HUES64 (cell line): ENCODE data around the gene TRAP1.

Experiments
- H3K27ac ChIP-seq: 2 replicates; pipeline ENCODE4 v1.7.0; 2013; ENCODE audit warnings: low read depth, low read length, inconsistent platforms
- H3K27me3 ChIP-seq: 2 replicates; pipeline ENCODE4 v1.6.1; 2013; ENCODE audit warnings: mild to moderate bottlenecking, low read length; ENCODE audit not compliant: insufficient read depth
- H3K36me3 ChIP-seq: 2 replicates; pipeline ENCODE4 v1.6.1; 2013; ENCODE audit warnings: mild to moderate bottlenecking, low read length; ENCODE audit not compliant: insufficient read depth
- H3K4me1 ChIP-seq: 2 replicates; pipeline ENCODE4 v1.6.1; 2013; ENCODE audit warnings: mild to moderate bottlenecking, low read length, moderate library complexity; ENCODE audit not compliant: insufficient read depth
- H3K4me3 ChIP-seq: 2 replicates; pipeline ENCODE4 v1.5.1; 2013; ENCODE audit warnings: mild to moderate bottlenecking, low read length, moderate library complexity
- H3K9ac ChIP-seq: 2 replicates; pipeline ENCODE4 v1.6.1; 2013; ENCODE audit warnings: mild to moderate bottlenecking, low read depth, low read length
- H3K9me3 ChIP-seq: 2 replicates; pipeline ENCODE4 v1.6.1; 2013; ENCODE audit warnings: low read depth, low read length; ENCODE audit not compliant: insufficient read depth
- WGBS: fragments of 150-250, 120-280 bp; methylation state at CpG from one replicate; pipeline ENCODE4 v1.1.7; 2013; ENCODE audit warnings: missing lambda C conversion rate; 5-methylcytosine and 5-hydroxymethylcytosine counted together

Gene TRAP1

GRCh38 chr16:3706253-3707012 is 10.9 kb downstream of the TRAP1 start:
- Histone ChIP-seq H3K36me3 (peaks cover 13% of the 10 kb centered on the region), H3K9me3 (no peaks in the 10 kb centered on the region), H3K4me1 (no peaks in the 10 kb centered on the region), H3K9ac (no peak overlapping the region), H3K27ac (no peak overlapping the region), H3K27me3 (no peaks in the 10 kb centered on the region), H3K4me3 (no peak overlapping the region)
- WGBS = 93% methylated on average over 8 of the region's 10 CpGs

GRCh38 chr16:3702082-3702481 is 15.2 kb downstream of the TRAP1 start:
- Histone ChIP-seq H3K27me3 (no peaks in the 10 kb centered on the region), H3K27ac (no peak overlapping the region), H3K9ac (no peak overlapping the region), H3K9me3 (no peaks in the 10 kb centered on the region), H3K4me3 (no peak overlapping the region), H3K4me1 (no peaks in the 10 kb centered on the region), H3K36me3 (peaks cover 6% of the 10 kb centered on the region; the same call in 1 of the 2 replicates)
- 94% methylated on average over 7 of the region's 7 CpGs for WGBS

GRCh38 chr16:3701531-3701930 is 15.8 kb downstream of the TRAP1 start:
- 98% methylated on average over 4 of the region's 4 CpGs for WGBS
- peaks cover 3% of the 10 kb centered on the region; the same call in 1 of the 2 replicates for H3K36me3 ChIP-seq
- H3K4me1 ChIP-seq = no peaks in the 10 kb centered on the region

GRCh38 chr16:3698941-3699340 is 18.4 kb downstream of the TRAP1 start:
- Histone ChIP-seq H3K9ac (no peak overlapping the region), H3K27me3 (no peaks in the 10 kb centered on the region), H3K4me1 (no peaks in the 10 kb centered on the region), H3K27ac (no peak overlapping the region), H3K9me3 (no peaks in the 10 kb centered on the region), H3K36me3 (peaks cover 8% of the 10 kb centered on the region; the same call in 1 of the 2 replicates), H3K4me3 (no peak overlapping the region)
- WGBS = 97% methylated on average over 4 of the region's 4 CpGs

More at GRCh38 chr16:3701531-3701930, 15.8 kb downstream of the TRAP1 start:
- H3K9ac ChIP-seq = no peak overlapping the region
- no peaks in the 10 kb centered on the region for H3K27me3 ChIP-seq
- no peak overlapping the region for H3K4me3 ChIP-seq
- no peak overlapping the region for H3K27ac ChIP-seq
- H3K9me3 ChIP-seq = no peaks in the 10 kb centered on the region

GRCh38 chr16:3696425-3697218 is 20.7 kb downstream of the TRAP1 start:
- H3K27ac ChIP-seq = no peak overlapping the region
- H3K36me3 ChIP-seq = peaks cover 9% of the 10 kb centered on the region; the same call in 1 of the 2 replicates
- no peak overlapping the region for H3K4me3 ChIP-seq
- H3K9me3 ChIP-seq = no peaks in the 10 kb centered on the region
- 93% methylated on average over 13 of the region's 13 CpGs for whole genome bisulfite sequencing
- no peaks in the 10 kb centered on the region for H3K27me3 ChIP-seq
- H3K4me1 ChIP-seq = no peaks in the 10 kb centered on the region
- no peak overlapping the region for H3K9ac ChIP-seq

GRCh38 chr16:3695610-3696369 is 21.5 kb downstream of the TRAP1 start:
- Histone ChIP-seq H3K27ac (no peak overlapping the region), H3K9me3 (no peaks in the 10 kb centered on the region), H3K4me3 (no peak overlapping the region), H3K27me3 (no peaks in the 10 kb centered on the region), H3K9ac (no peak overlapping the region), H3K36me3 (peaks cover 8% of the 10 kb centered on the region; the same call in 1 of the 2 replicates), H3K4me1 (no peaks in the 10 kb centered on the region)
- WGBS = 90% methylated on average over 19 of the region's 19 CpGs

- Histone ChIP-seq H3K27me3 (no peaks in the 10 kb centered on the region), H3K9ac (no peak overlapping the region), H3K4me1 (no peaks in the 10 kb centered on the region), H3K36me3 (peaks cover 16% of the 10 kb centered on the region), H3K4me3 (no peak overlapping the region), H3K27ac (no peak overlapping the region), H3K9me3 (no peaks in the 10 kb centered on the region)
- 95% methylated on average over 9 of the region's 9 CpGs for WGBS
These were observed 23.3 kb downstream of the TRAP1 start for GRCh38 chr16:3694051-3694450.

GRCh38 chr16:3691761-3692160 is 25.6 kb downstream of the TRAP1 start:
- Histone ChIP-seq H3K27me3 (no peaks in the 10 kb centered on the region), H3K9ac (no peak overlapping the region), H3K4me1 (no peaks in the 10 kb centered on the region), H3K9me3 (no peaks in the 10 kb centered on the region), H3K27ac (no peak overlapping the region), H3K36me3 (peaks cover 39% of the 10 kb centered on the region), H3K4me3 (no peak overlapping the region)
- WGBS = 94% methylated on average over 12 of the region's 12 CpGs

GRCh38 chr16:3690980-3691720 is 26.2 kb downstream of the TRAP1 start:
- peaks cover 45% of the 10 kb centered on the region for H3K36me3 ChIP-seq
- H3K9me3 ChIP-seq = no peaks in the 10 kb centered on the region
- H3K4me3 ChIP-seq = no peak overlapping the region
- H3K9ac ChIP-seq = no peak overlapping the region
- no peaks in the 10 kb centered on the region for H3K4me1 ChIP-seq
- H3K27ac ChIP-seq = no peak overlapping the region
- no peaks in the 10 kb centered on the region for H3K27me3 ChIP-seq
- WGBS = 91% methylated on average over 19 of the region's 19 CpGs

GRCh38 chr16:3690470-3690928 is 26.8 kb downstream of the TRAP1 start:
- Histone ChIP-seq H3K27ac (no peak overlapping the region), H3K9ac (no peak overlapping the region), H3K4me3 (no peak overlapping the region), H3K27me3 (no peaks in the 10 kb centered on the region), H3K36me3 (peaks cover 52% of the 10 kb centered on the region), H3K4me1 (no peaks in the 10 kb centered on the region), H3K9me3 (no peaks in the 10 kb centered on the region)
- 63% methylated on average over 18 of the region's 18 CpGs for WGBS
